Liver (tissue), 9 donors: ENCODE measurements around the gene KIAA1586. TPM values are rescaled to one million over a fixed set of nuclear protein-coding genes. Genes with fewer than 3 reads are reported as not detected.
"Not testable (repeated sequence)": the region's sequence is repeated elsewhere in the genome, so short reads cannot be mapped to it uniquely, and the experiment has no call there.

ENCODE experiments used
- DNase-seq: peaks from one replicate; pipeline ENCODE4 v3.0.0-alpha.2; 2017; ENCODE audit warnings: low spot score
- H3K27ac ChIP-seq, 2 donors: one replicate each; pipeline ENCODE4 v1.7.0; 2013; ENCODE audit warnings: inconsistent platforms in 2 of 2, low read length in 2 of 2, control low read depth in 1 of 2, low read depth in 1 of 2, mild to moderate bottlenecking in 1 of 2
- H3K27me3 ChIP-seq, 4 donors: one replicate each; pipeline versions ENCODE4 v1.6.1 to v1.7.0; 2013; ENCODE audit warnings: low read length in 3 of 4, inconsistent platforms in 1 of 4, mild to moderate bottlenecking in 1 of 4, moderate library complexity in 1 of 4; ENCODE audit not compliant: control insufficient read depth in 4 of 4, insufficient read depth in 4 of 4
- H3K36me3 ChIP-seq, 4 donors: one replicate each; pipeline versions ENCODE4 v1.6.1 to v1.7.0; 2013; ENCODE audit warnings: low read length in 3 of 4, mild to moderate bottlenecking in 3 of 4, low read depth in 1 of 4, moderate library complexity in 1 of 4; ENCODE audit not compliant: control insufficient read depth in 4 of 4, insufficient read depth in 3 of 4
- H3K4me1 ChIP-seq, 4 donors: one replicate each; pipeline versions ENCODE4 v1.6.1 to v1.7.0; 2013; ENCODE audit warnings: low read length in 3 of 4, mild to moderate bottlenecking in 3 of 4, moderate library complexity in 1 of 4; ENCODE audit not compliant: control insufficient read depth in 4 of 4, insufficient read depth in 4 of 4
- H3K4me3 ChIP-seq, 3 donors: one replicate each; pipeline versions ENCODE4 v1.6.1 to v1.7.0; 2013; ENCODE audit warnings: low read length in 3 of 3, control low read depth in 1 of 3, low read depth in 1 of 3, mild to moderate bottlenecking in 1 of 3
- H3K9ac ChIP-seq, 2 donors: one replicate each; pipeline ENCODE4 v1.7.0; 2013; ENCODE audit warnings: low read length in 2 of 2, mild to moderate bottlenecking in 2 of 2, moderate library complexity in 2 of 2, control low read depth in 1 of 2, low read depth in 1 of 2
- H3K9me3 ChIP-seq, 4 donors: one replicate each; pipeline versions ENCODE4 v1.6.1 to v1.7.0; 2013; ENCODE audit warnings: low read length in 3 of 4; ENCODE audit not compliant: control insufficient read depth in 4 of 4
- EGR1 ChIP-seq, 2 donors: IDR thresholded peaks; 2 replicates each; pipeline ENCODE4 v1.6.1; 2016 to 2018; ENCODE audit warnings: antibody characterized with exemption in 2 of 2, low read depth in 2 of 2
- FOXA1 ChIP-seq: IDR thresholded peaks from 2 replicates; pipeline ENCODE4 v1.6.1; 2016; ENCODE audit warnings: antibody characterized with exemption
- FOXA2 ChIP-seq: IDR thresholded peaks from 2 replicates; pipeline ENCODE4 v1.6.1; 2016; ENCODE audit warnings: antibody characterized with exemption
- GABPA ChIP-seq, 2 donors: IDR thresholded peaks in 1 of 2; conservative IDR thresholded peaks in 1 of 2; 2 replicates each; pipeline ENCODE4 v1.6.1; 2016; ENCODE audit warnings: antibody characterized with exemption in 2 of 2, mild to moderate bottlenecking in 1 of 2, moderate library complexity in 1 of 2
- HNF4A ChIP-seq, 2 donors: conservative IDR thresholded peaks; 2 replicates each; pipeline ENCODE4 v1.6.1; 2016; ENCODE audit warnings: antibody characterized with exemption in 2 of 2, mild to moderate bottlenecking in 2 of 2
- HNF4G ChIP-seq: IDR thresholded peaks from 2 replicates; pipeline ENCODE4 v1.6.1; 2016; ENCODE audit warnings: antibody characterized with exemption
- JUND ChIP-seq, 2 donors: IDR thresholded peaks; 2 replicates each; pipeline ENCODE4 v1.6.1; 2016; ENCODE audit warnings: antibody characterized with exemption in 2 of 2
- NR2F2 ChIP-seq: IDR thresholded peaks from 2 replicates; pipeline ENCODE4 v1.6.1; 2016; ENCODE audit warnings: antibody characterized with exemption
- RAD21 ChIP-seq, 2 donors: IDR thresholded peaks; 2 replicates each; pipeline ENCODE4 v1.6.1; 2016; ENCODE audit warnings: antibody characterized with exemption in 2 of 2, mild to moderate bottlenecking in 2 of 2
- TAF1 ChIP-seq: conservative IDR thresholded peaks from 2 replicates; pipeline ENCODE4 v1.6.1; 2016; ENCODE audit warnings: antibody characterized with exemption, mild to moderate bottlenecking
- YY1 ChIP-seq: IDR thresholded peaks from 2 replicates; pipeline ENCODE4 v1.6.1; 2016; ENCODE audit warnings: antibody characterized with exemption, mild to moderate bottlenecking
- WGBS: extraction: QIAGEN DNeasy Blood & Tissue Kit; methylation state at CpG from one replicate; pipeline ENCODE4 v1.1.7; 2013; 5-methylcytosine and 5-hydroxymethylcytosine counted together
- polyA plus RNA-seq, 2 donors: library from polyadenylated mRNA; stranded (reverse) in 1 of 2; unstranded in 1 of 2; fragments of 200-250 nt in 1 of 2; fragments of >200 nt in 1 of 2; fragmentation: Nextera tagmentation in 1 of 2; extraction: Ambion mirVana in 1 of 2; gene quantifications; one replicate each; pipeline versions ENCODE4 v1.2.1 to v1.2.3, GENCODE V29; 2013 to 2015
- total RNA-seq, 2 donors: library from RNA; depleted of rRNA; stranded (reverse); fragments of >200 nt; gene quantifications; one replicate each; pipeline ENCODE4 v1.2.3, GENCODE V29; 2014
- TF ChIP-seq, protein P1 (sequence below): IDR thresholded peaks from 2 replicates; pipeline ENCODE4 v1.6.1; 2016; ENCODE audit warnings: antibody characterized with exemption
- TF ChIP-seq, protein P2 (sequence below): IDR thresholded peaks from 2 replicates; pipeline ENCODE4 v1.6.1; 2016; ENCODE audit warnings: antibody characterized with exemption, mild to moderate bottlenecking
- TF ChIP-seq, protein P3 (sequence below): fragments of 150-350 bp; IDR thresholded peaks from 2 replicates; pipeline ENCODE4 v1.5.1; 2017; ENCODE audit warnings: improper control_type of control experiment, low read depth, low read length; ENCODE audit not compliant: missing input control
- TF ChIP-seq, protein P4 (sequence below): IDR thresholded peaks from 2 replicates; pipeline ENCODE4 v1.6.1; 2016; ENCODE audit warnings: antibody characterized with exemption
- donor health status: healthy.
- donor health status: healthy.
- donor health status: healthy.
- donor health status: healthy.
- donor health status: healthy.

Gene KIAA1586
- total and polyA plus RNA-seq, 4 donors = 2.1 to 25.0 (median 5.5) TPM

DNA sequence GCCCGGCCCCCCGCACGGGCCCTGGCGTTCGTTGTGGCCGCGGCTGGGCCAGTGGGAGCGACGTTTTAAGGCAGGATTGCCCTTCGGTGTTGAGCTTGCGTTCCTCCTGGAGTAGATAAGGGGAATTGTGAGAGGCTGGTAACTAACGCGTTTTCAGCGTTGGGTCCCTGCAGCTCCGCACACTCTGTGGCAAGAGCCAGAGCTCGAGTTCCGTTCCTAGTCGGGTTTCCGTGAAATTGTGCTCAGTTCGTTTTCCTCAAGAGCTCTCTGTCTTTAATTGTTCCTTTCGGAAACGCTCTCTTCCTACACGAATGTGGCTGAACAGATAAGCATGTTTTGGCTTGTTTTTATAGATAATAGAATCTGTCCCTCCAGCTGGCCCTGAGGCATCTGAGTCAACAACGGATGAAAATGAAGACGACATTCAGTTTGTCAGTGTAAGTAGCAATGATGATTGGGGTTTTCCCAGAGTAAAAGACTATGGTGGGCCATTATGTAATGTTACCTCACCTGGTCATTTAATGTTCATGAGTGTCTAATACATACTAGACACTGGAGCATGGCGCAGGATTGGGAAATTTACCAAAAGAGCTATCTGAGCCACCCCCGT is 44.1 kb downstream of the KIAA1586 start:
- not testable (repeated sequence) for H3K27me3 ChIP-seq, DNase-seq, H3K4me3 ChIP-seq, H3K36me3 ChIP-seq, H3K27ac ChIP-seq, H3K9me3 ChIP-seq, H3K9ac ChIP-seq
- H3K4me1 ChIP-seq = peaks cover 1 to 18% (median 12%) of the 10 kb centered on the region in 4 donors
- no CpG with 5 or more reads among the region's 27 CpGs for WGBS

DNA sequence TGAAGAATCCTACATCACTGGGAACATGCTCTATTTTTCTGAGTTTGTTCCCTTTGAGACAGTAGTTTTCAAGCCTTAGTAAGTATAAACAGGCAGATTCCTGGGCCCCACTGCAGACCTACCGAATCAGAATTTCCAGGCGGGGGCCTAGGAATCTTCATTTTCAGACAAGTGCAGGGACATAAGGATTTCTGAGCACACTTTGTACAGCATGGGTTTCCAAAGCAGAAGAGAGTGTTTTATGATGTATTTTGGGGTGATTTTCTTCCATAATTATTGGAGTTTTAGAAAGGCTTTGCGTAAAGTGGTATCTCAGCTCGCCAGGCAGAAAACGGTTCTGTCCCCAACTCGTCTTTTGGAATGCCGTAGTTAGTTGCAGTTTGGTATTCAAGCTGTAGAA is 44.9 kb downstream of the KIAA1586 start:
- H3K27ac ChIP-seq, H3K9me3 ChIP-seq, H3K36me3 ChIP-seq, DNase-seq, H3K27me3 ChIP-seq, H3K9ac ChIP-seq, H3K4me3 ChIP-seq: not testable (repeated sequence)
- WGBS = 93% methylated on average over 7 of the region's 7 CpGs
- peaks cover 1 to 18% (median 12%) of the 10 kb centered on the region in 4 donors for H3K4me1 ChIP-seq

DNA sequence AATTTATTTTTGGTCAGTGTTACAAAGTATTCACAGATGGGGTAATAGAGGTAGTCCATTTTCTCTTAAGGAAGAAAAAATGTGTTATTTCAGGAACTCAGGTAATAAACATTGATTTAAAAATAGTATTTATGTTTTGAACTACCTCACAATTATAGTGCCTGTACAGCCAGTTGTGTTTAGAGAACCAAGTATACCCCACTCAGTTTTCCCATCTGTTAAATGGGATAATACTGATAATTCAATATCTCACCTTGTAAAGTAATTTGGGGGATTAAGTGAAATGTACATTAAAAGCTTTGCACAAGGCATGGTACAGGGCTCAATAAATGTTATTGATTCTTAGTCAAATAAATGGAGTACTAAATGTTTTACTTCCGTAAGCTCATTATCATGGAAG is 48.2 kb downstream of the KIAA1586 start:
- WGBS = 92% methylated on average over 1 of the region's 1 CpG
- Histone ChIP-seq H3K9ac (no peak overlapping the region), H3K27me3 (no peaks in the 10 kb centered on the region), H3K27ac (no peak overlapping the region), H3K9me3 (no peaks in the 10 kb centered on the region), H3K36me3 (peaks cover 2 to 15% (median 7%) of the 10 kb centered on the region in 4 donors), H3K4me3 (no peak overlapping the region), H3K4me1 (peaks cover 0 to 13% (median 9%) of the 10 kb centered on the region in 4 donors)
- DNase-seq = no peak
- TF ChIP-seq, protein P1, sequence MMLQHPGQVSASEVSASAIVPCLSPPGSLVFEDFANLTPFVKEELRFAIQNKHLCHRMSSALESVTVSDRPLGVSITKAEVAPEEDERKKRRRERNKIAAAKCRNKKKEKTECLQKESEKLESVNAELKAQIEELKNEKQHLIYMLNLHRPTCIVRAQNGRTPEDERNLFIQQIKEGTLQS = no peak
- no peak for TF ChIP-seq HNF4G
- no peak for TF ChIP-seq NR2F2
- no peak for TF ChIP-seq GABPA (IDR thresholded peaks at IDR 0.05 in 1 of 2, conservative IDR thresholded peaks at IDR 0.05 in 1 of 2)
- TF ChIP-seq RAD21 (IDR thresholded peaks at IDR 0.05) = no peak
- TF ChIP-seq FOXA1 = no peak
- TF ChIP-seq, protein P2, sequence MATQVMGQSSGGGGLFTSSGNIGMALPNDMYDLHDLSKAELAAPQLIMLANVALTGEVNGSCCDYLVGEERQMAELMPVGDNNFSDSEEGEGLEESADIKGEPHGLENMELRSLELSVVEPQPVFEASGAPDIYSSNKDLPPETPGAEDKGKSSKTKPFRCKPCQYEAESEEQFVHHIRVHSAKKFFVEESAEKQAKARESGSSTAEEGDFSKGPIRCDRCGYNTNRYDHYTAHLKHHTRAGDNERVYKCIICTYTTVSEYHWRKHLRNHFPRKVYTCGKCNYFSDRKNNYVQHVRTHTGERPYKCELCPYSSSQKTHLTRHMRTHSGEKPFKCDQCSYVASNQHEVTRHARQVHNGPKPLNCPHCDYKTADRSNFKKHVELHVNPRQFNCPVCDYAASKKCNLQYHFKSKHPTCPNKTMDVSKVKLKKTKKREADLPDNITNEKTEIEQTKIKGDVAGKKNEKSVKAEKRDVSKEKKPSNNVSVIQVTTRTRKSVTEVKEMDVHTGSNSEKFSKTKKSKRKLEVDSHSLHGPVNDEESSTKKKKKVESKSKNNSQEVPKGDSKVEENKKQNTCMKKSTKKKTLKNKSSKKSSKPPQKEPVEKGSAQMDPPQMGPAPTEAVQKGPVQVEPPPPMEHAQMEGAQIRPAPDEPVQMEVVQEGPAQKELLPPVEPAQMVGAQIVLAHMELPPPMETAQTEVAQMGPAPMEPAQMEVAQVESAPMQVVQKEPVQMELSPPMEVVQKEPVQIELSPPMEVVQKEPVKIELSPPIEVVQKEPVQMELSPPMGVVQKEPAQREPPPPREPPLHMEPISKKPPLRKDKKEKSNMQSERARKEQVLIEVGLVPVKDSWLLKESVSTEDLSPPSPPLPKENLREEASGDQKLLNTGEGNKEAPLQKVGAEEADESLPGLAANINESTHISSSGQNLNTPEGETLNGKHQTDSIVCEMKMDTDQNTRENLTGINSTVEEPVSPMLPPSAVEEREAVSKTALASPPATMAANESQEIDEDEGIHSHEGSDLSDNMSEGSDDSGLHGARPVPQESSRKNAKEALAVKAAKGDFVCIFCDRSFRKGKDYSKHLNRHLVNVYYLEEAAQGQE = no peak
- TF ChIP-seq, protein P3, sequence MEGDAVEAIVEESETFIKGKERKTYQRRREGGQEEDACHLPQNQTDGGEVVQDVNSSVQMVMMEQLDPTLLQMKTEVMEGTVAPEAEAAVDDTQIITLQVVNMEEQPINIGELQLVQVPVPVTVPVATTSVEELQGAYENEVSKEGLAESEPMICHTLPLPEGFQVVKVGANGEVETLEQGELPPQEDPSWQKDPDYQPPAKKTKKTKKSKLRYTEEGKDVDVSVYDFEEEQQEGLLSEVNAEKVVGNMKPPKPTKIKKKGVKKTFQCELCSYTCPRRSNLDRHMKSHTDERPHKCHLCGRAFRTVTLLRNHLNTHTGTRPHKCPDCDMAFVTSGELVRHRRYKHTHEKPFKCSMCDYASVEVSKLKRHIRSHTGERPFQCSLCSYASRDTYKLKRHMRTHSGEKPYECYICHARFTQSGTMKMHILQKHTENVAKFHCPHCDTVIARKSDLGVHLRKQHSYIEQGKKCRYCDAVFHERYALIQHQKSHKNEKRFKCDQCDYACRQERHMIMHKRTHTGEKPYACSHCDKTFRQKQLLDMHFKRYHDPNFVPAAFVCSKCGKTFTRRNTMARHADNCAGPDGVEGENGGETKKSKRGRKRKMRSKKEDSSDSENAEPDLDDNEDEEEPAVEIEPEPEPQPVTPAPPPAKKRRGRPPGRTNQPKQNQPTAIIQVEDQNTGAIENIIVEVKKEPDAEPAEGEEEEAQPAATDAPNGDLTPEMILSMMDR = no peak
- no peak for TF ChIP-seq TAF1
- no peak for TF ChIP-seq FOXA2
- TF ChIP-seq, protein P4, sequence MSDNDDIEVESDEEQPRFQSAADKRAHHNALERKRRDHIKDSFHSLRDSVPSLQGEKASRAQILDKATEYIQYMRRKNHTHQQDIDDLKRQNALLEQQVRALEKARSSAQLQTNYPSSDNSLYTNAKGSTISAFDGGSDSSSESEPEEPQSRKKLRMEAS = no peak
- TF ChIP-seq JUND (IDR thresholded peaks at IDR 0.05) = no peak
- TF ChIP-seq HNF4A (conservative IDR thresholded peaks at IDR 0.05) = no peak
- TF ChIP-seq EGR1 (IDR thresholded peaks at IDR 0.05; ENCODE audit: low read depth in 2 of 2) = no peak
- TF ChIP-seq YY1 = no peak
